SK-N-SH (cell line): ENCODE results near the gene JAZF1. TPM values are rescaled to one million over a fixed set of nuclear protein-coding genes. Genes with fewer than 3 reads are reported as not detected.

ENCODE experiments used
- CTCF ChIA-PET: fragments of 300-600, 350-600 bp; formaldehyde crosslinking; extraction: SDS; loops from one replicate; lab custom pipeline; 2021; lab: Yijun Ruan, JAX
- POLR2A ChIA-PET: fragments of 350-600 bp; sonication (Branson Sonifier 250); formaldehyde crosslinking; extraction: SDS; loops from one replicate; lab custom pipeline; 2020; ENCODE audit warnings: antibody characterized with exemption, inconsistent platforms; lab: Yijun Ruan, JAX
- DNase-seq: peaks from one replicate; pipeline ENCODE4 v3.0.0; 2012
- H2AFZ ChIP-seq: fragments of 200-600 bp; sonication (generic); 2 replicates; pipeline ENCODE4 v1.8.1; 2016; ENCODE audit warnings: antibody characterized with exemption, mild to moderate bottlenecking, low read depth
- H3F3A ChIP-seq: fragments of 200-600 bp; sonication (generic); replicated peaks from 2 replicates; pipeline ENCODE3; 2016; ENCODE audit warnings: antibody characterized with exemption, mild to moderate bottlenecking; ENCODE audit not compliant: insufficient read depth
- H3K27ac ChIP-seq, 2 experiments: fragments of 200-500 bp in 1 of 2; fragments of 200-600 bp in 1 of 2; sonication (Bioruptor generic) in 1 of 2; sonication (generic), shearing (Covaris generic) in 1 of 2; 2 replicates each; pipeline versions ENCODE4 v1.5.1 to v1.6.1; 2014 to 2016; ENCODE audit warnings: low read depth in 2 of 2, inconsistent platforms in 1 of 2, low read length in 1 of 2, mild to moderate bottlenecking in 1 of 2, mixed read lengths in 1 of 2
- H3K27me3 ChIP-seq: fragments of 200-600 bp; sonication (generic), shearing (Covaris generic); 2 replicates; pipeline ENCODE4 v1.6.1; 2016; ENCODE audit warnings: mixed run types; ENCODE audit not compliant: insufficient read depth
- H3K36me3 ChIP-seq, 2 experiments: fragments of 200-500 bp in 1 of 2; fragments of 200-600 bp in 1 of 2; sonication (Bioruptor generic) in 1 of 2; sonication (generic) in 1 of 2; replicated peaks in 1 of 2; 2 replicates each; pipeline versions ENCODE3 to v1.5.1; 2014 to 2016; ENCODE audit warnings: low read length in 1 of 2, mild to moderate bottlenecking in 1 of 2; ENCODE audit not compliant: insufficient read depth in 2 of 2, control insufficient read depth in 1 of 2
- H3K4me1 ChIP-seq, 2 experiments: fragments of 200-500 bp in 1 of 2; fragments of 200-600 bp in 1 of 2; sonication (Bioruptor generic) in 1 of 2; sonication (generic), shearing (Covaris generic) in 1 of 2; 2 replicates each; pipeline versions ENCODE4 v1.5.1 to v1.6.1; 2014 to 2016; ENCODE audit warnings: low read depth in 1 of 2, low read length in 1 of 2, mixed run types in 1 of 2; ENCODE audit not compliant: insufficient read depth in 2 of 2, control insufficient read depth in 1 of 2
- H3K4me2 ChIP-seq: fragments of 200-600 bp; sonication (generic), shearing (Covaris generic); 2 replicates; pipeline ENCODE4 v1.6.1; 2017; ENCODE audit warnings: mixed run types
- H3K4me3 ChIP-seq, 2 experiments: fragments of 200-500 bp in 1 of 2; fragments of 200-600 bp in 1 of 2; sonication (Bioruptor generic) in 1 of 2; sonication (generic), shearing (Covaris generic) in 1 of 2; 2 replicates each; pipeline versions ENCODE4 v1.5.1 to v1.8.1; 2014 to 2016; ENCODE audit warnings: low read depth in 2 of 2, inconsistent platforms in 1 of 2, low read length in 1 of 2, mild to moderate bottlenecking in 1 of 2, mixed read lengths in 1 of 2, moderate library complexity in 1 of 2
- H3K79me2 ChIP-seq: fragments of 200-600 bp; sonication (generic); 2 replicates; pipeline ENCODE4 v1.8.1; 2017; ENCODE audit warnings: mild to moderate bottlenecking; ENCODE audit not compliant: insufficient read depth
- H3K9ac ChIP-seq: fragments of 200-600 bp; sonication (generic); 2 replicates; pipeline ENCODE4 v1.6.1; 2017; ENCODE audit warnings: mixed run types
- H3K9me2 ChIP-seq: fragments of 200-600 bp; sonication (generic); 2 replicates; pipeline ENCODE4 v1.6.1; 2017; ENCODE audit warnings: mixed run types
- H3K9me3 ChIP-seq: fragments of 200-600 bp; sonication (generic); 2 replicates; pipeline ENCODE4 v1.6.1; 2017; ENCODE audit warnings: mixed run types, mild to moderate bottlenecking, moderate library complexity
- H4K20me1 ChIP-seq: fragments of 200-600 bp; sonication (generic); 2 replicates; pipeline ENCODE4 v1.6.1; 2017; ENCODE audit warnings: mild to moderate bottlenecking, mixed run types; ENCODE audit not compliant: insufficient read depth
- CHD2 ChIP-seq: fragments of 150-350 bp; IDR thresholded peaks from 2 replicates; pipeline ENCODE4 v1.6.1; 2018; ENCODE audit warnings: low read length; ENCODE audit not compliant: partially characterized antibody
- ELF1 ChIP-seq: IDR thresholded peaks from 2 replicates; pipeline ENCODE4 v1.4.0; 2012
- EP300 ChIP-seq, 2 experiments: IDR thresholded peaks; 2 replicates each; pipeline versions ENCODE4 v1.4.0 to v1.6.1; 2012; ENCODE audit warnings: borderline replicate concordance in 1 of 2, low read depth in 1 of 2, low read length in 1 of 2
- FOSL2 ChIP-seq: IDR thresholded peaks from 2 replicates; pipeline ENCODE4 v1.4.0; 2012; ENCODE audit warnings: low read depth, mild to moderate bottlenecking, moderate library complexity, borderline replicate concordance
- FOXJ3 ChIP-seq: sonication (generic); formaldehyde crosslinking; IDR thresholded peaks from 2 replicates; pipeline ENCODE4 v1.5.1; 2020; ENCODE audit warnings: mild to moderate bottlenecking, missing genetic modification reagents
- FOXM1 ChIP-seq: IDR thresholded peaks from 2 replicates; pipeline ENCODE4 v1.4.0; 2012; ENCODE audit warnings: low read depth, mild to moderate bottlenecking
- GABPA ChIP-seq: IDR thresholded peaks from 2 replicates; pipeline ENCODE4 v1.4.0; 2012; ENCODE audit warnings: low read depth, mild to moderate bottlenecking
- GATA2 ChIP-seq: sonication (generic); formaldehyde crosslinking; IDR thresholded peaks from 2 replicates; pipeline ENCODE4 v1.5.0; 2020; ENCODE audit warnings: mild to moderate bottlenecking, missing genetic modification reagents
- MEF2A ChIP-seq: IDR thresholded peaks from 2 replicates; pipeline ENCODE4 v1.4.0; 2012; ENCODE audit warnings: low read depth, borderline replicate concordance
- NFIC ChIP-seq: IDR thresholded peaks from 2 replicates; pipeline ENCODE4 v1.4.0; 2012; ENCODE audit warnings: borderline replicate concordance
- NRF1 ChIP-seq: IDR thresholded peaks from 2 replicates; pipeline ENCODE4 v1.6.1; 2012; ENCODE audit warnings: low read depth, mild to moderate bottlenecking, low read length
- RAD21 ChIP-seq: IDR thresholded peaks from 2 replicates; pipeline ENCODE4 v1.6.1; 2012; ENCODE audit warnings: mild to moderate bottlenecking, low read length
- RFX5 ChIP-seq: IDR thresholded peaks from 2 replicates; pipeline ENCODE4 v1.6.1; 2012; ENCODE audit warnings: mild to moderate bottlenecking, improper control_type of control experiment, low read length
- RXRA ChIP-seq: IDR thresholded peaks from 2 replicates; pipeline ENCODE4 v1.4.0; 2012; ENCODE audit warnings: low read depth, mild to moderate bottlenecking, borderline replicate concordance
- SIN3A ChIP-seq: IDR thresholded peaks from 2 replicates; pipeline ENCODE4 v1.6.1; 2012; ENCODE audit warnings: low read depth, mild to moderate bottlenecking, low read length, moderate library complexity, borderline replicate concordance
- SMC3 ChIP-seq: IDR thresholded peaks from 2 replicates; pipeline ENCODE4 v1.6.1; 2012; ENCODE audit warnings: low read depth, low read length, improper control_type of control experiment
- TAF1 ChIP-seq: IDR thresholded peaks from 2 replicates; pipeline ENCODE4 v1.6.1; 2012; ENCODE audit warnings: low read depth, mild to moderate bottlenecking, low read length, moderate library complexity, borderline replicate concordance
- TEAD4 ChIP-seq: IDR thresholded peaks from 2 replicates; pipeline ENCODE4 v1.4.0; 2012; ENCODE audit warnings: mild to moderate bottlenecking, borderline replicate concordance; ENCODE audit not compliant: insufficient read depth
- YY1 ChIP-seq: IDR thresholded peaks from 2 replicates; pipeline ENCODE4 v1.4.0; 2012; ENCODE audit warnings: low read depth, mild to moderate bottlenecking
- WGBS: methylation state at CpG from one replicate; pipeline ENCODE4 v1.1.6; 2017; ENCODE audit warnings: low lambda C conversion rate; 5-methylcytosine and 5-hydroxymethylcytosine counted together
- polyA plus RNA-seq, 3 experiments: library from polyadenylated mRNA; depleted of rRNA; stranded (reverse); fragments of >200 nt; gene quantifications; 2 replicates each; pipeline ENCODE4 v1.2.3, GENCODE V29; 2012
- TF ChIP-seq, protein P1 (sequence below): IDR thresholded peaks from 2 replicates; pipeline ENCODE4 v1.4.0; 2012; ENCODE audit warnings: low read depth, borderline replicate concordance
- TF ChIP-seq, protein P2 (sequence below): IDR thresholded peaks from 2 replicates; pipeline ENCODE4 v1.4.0; 2012; ENCODE audit warnings: low read depth
- TF ChIP-seq, protein P3 (sequence below): fragments of 150-350 bp; IDR thresholded peaks from 2 replicates; pipeline ENCODE4 v1.6.1; 2017; ENCODE audit warnings: antibody characterized with exemption, low read length, low read depth, borderline replicate concordance
- TF ChIP-seq, protein P4 (sequence below): IDR thresholded peaks from 2 replicates; pipeline ENCODE4; 2012
- TF ChIP-seq, protein P5 (sequence below): fragments of 150-350 bp; IDR thresholded peaks from 2 replicates; pipeline ENCODE4 v1.6.1; 2016; ENCODE audit warnings: mild to moderate bottlenecking, low read depth, low read length
- TF ChIP-seq, protein P6 (sequence below): IDR thresholded peaks from 2 replicates; pipeline ENCODE4 v1.6.1; 2012; ENCODE audit warnings: mild to moderate bottlenecking, low read depth, low read length, moderate library complexity

The JAZF1 gene
- polyA plus RNA-seq, 1 of the 3 experiments (the other 2 are of a cell fraction) = 1.7 TPM

DNA sequence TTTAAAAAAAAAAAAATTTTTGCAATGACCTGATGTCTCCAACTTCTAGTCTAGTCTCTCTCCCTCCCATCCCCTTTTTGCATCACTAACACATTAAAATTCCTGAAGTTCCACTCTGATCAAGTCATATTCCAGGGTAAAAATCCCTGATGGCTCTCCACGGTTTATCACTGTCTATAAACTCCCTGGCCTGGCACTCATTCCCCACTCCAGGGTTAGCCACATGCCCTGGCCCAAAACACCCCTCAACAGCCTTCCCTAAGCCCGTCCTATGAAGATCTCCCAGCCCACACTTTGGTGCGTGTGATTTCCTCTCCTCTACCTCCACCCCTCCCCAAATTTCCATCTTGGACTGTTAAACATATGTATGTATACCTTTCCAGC is 125.4 kb downstream of the JAZF1 start:
- Histone ChIP-seq H3F3A (peaks cover 9% of the 10 kb centered on the region), H3K4me1 (peaks cover 12 to 32% of the 10 kb centered on the region in 2 experiments), H3K79me2 (peaks cover 5% of the 10 kb centered on the region; the same call in 1 of the 2 replicates), H3K27me3 (no peaks in the 10 kb centered on the region), H2AFZ (no peak overlapping the region), H3K36me3 (peaks cover 0 to 4% of the 10 kb centered on the region in 2 experiments), H3K4me3 (no peak overlapping the region), H3K9ac (peak overlapping the region; percentile 5; the same call in 1 of the 2 replicates), H3K9me3 (peaks cover 6% of the 10 kb centered on the region; the same call in 1 of the 2 replicates), H3K27ac (peak overlapping the region; percentile 71 to 91; a peak in 3 of 4 replicates), H4K20me1 (no peaks in the 10 kb centered on the region), H3K9me2 (no peaks in the 10 kb centered on the region), H3K4me2 (peak overlapping the region; percentile 48)
- DNase-seq = no peak
- ChIA-PET POLR2A (no interaction called here), CTCF (interaction anchor here (0.7 to 31.3 kb wide), 5 partner anchors 23 to 112 kb away, joined by 3 to 828 read pairs (median 3); no protein-coding TSS in a partner anchor)
- 9% methylated on average over 3 of the region's 3 CpGs for WGBS
- TF ChIP-seq NFIC = peak; percentile 22; the same call in 1 of the 2 replicates
- TF ChIP-seq, protein P1, sequence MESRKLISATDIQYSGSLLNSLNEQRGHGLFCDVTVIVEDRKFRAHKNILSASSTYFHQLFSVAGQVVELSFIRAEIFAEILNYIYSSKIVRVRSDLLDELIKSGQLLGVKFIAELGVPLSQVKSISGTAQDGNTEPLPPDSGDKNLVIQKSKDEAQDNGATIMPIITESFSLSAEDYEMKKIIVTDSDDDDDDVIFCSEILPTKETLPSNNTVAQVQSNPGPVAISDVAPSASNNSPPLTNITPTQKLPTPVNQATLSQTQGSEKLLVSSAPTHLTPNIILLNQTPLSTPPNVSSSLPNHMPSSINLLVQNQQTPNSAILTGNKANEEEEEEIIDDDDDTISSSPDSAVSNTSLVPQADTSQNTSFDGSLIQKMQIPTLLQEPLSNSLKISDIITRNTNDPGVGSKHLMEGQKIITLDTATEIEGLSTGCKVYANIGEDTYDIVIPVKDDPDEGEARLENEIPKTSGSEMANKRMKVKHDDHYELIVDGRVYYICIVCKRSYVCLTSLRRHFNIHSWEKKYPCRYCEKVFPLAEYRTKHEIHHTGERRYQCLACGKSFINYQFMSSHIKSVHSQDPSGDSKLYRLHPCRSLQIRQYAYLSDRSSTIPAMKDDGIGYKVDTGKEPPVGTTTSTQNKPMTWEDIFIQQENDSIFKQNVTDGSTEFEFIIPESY = no peak
- no peak for TF ChIP-seq ELF1
- TF ChIP-seq, protein P2, sequence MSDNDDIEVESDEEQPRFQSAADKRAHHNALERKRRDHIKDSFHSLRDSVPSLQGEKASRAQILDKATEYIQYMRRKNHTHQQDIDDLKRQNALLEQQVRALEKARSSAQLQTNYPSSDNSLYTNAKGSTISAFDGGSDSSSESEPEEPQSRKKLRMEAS = peak; percentile 76
- peak in 1 of 2 experiments; percentile 69; a peak in 1 of 4 replicates for TF ChIP-seq EP300 (IDR thresholded peaks at IDR 0.05; ENCODE audit: borderline replicate concordance in 1 of 2, low read depth in 1 of 2, low read length in 1 of 2)
- no peak for TF ChIP-seq GABPA
- TF ChIP-seq FOXJ3 (CRISPR knock-in tag) = no peak
- no peak for TF ChIP-seq SIN3A
- TF ChIP-seq RXRA = no peak
- peak; percentile 27; the same call in 1 of the 2 replicates for TF ChIP-seq MEF2A
- TF ChIP-seq, protein P3, sequence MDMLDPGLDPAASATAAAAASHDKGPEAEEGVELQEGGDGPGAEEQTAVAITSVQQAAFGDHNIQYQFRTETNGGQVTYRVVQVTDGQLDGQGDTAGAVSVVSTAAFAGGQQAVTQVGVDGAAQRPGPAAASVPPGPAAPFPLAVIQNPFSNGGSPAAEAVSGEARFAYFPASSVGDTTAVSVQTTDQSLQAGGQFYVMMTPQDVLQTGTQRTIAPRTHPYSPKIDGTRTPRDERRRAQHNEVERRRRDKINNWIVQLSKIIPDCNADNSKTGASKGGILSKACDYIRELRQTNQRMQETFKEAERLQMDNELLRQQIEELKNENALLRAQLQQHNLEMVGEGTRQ = no peak
- no peak for TF ChIP-seq GATA2 (CRISPR knock-in tag)
- no peak for TF ChIP-seq SMC3
- TF ChIP-seq TEAD4 = peak; percentile 90
- no peak for TF ChIP-seq NRF1
- TF ChIP-seq TAF1 = no peak
- no peak for TF ChIP-seq RAD21
- TF ChIP-seq CHD2 = no peak
- TF ChIP-seq, protein P4, sequence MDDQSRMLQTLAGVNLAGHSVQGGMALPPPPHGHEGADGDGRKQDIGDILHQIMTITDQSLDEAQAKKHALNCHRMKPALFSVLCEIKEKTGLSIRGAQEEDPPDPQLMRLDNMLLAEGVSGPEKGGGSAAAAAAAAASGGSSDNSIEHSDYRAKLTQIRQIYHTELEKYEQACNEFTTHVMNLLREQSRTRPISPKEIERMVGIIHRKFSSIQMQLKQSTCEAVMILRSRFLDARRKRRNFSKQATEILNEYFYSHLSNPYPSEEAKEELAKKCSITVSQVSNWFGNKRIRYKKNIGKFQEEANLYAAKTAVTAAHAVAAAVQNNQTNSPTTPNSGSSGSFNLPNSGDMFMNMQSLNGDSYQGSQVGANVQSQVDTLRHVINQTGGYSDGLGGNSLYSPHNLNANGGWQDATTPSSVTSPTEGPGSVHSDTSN = peak; percentile 66
- no peak for TF ChIP-seq RFX5
- TF ChIP-seq, protein P5, sequence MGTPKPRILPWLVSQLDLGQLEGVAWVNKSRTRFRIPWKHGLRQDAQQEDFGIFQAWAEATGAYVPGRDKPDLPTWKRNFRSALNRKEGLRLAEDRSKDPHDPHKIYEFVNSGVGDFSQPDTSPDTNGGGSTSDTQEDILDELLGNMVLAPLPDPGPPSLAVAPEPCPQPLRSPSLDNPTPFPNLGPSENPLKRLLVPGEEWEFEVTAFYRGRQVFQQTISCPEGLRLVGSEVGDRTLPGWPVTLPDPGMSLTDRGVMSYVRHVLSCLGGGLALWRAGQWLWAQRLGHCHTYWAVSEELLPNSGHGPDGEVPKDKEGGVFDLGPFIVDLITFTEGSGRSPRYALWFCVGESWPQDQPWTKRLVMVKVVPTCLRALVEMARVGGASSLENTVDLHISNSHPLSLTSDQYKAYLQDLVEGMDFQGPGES = no peak
- TF ChIP-seq YY1 = no peak; the same call in 1 of the 2 replicates
- TF ChIP-seq, protein P6, sequence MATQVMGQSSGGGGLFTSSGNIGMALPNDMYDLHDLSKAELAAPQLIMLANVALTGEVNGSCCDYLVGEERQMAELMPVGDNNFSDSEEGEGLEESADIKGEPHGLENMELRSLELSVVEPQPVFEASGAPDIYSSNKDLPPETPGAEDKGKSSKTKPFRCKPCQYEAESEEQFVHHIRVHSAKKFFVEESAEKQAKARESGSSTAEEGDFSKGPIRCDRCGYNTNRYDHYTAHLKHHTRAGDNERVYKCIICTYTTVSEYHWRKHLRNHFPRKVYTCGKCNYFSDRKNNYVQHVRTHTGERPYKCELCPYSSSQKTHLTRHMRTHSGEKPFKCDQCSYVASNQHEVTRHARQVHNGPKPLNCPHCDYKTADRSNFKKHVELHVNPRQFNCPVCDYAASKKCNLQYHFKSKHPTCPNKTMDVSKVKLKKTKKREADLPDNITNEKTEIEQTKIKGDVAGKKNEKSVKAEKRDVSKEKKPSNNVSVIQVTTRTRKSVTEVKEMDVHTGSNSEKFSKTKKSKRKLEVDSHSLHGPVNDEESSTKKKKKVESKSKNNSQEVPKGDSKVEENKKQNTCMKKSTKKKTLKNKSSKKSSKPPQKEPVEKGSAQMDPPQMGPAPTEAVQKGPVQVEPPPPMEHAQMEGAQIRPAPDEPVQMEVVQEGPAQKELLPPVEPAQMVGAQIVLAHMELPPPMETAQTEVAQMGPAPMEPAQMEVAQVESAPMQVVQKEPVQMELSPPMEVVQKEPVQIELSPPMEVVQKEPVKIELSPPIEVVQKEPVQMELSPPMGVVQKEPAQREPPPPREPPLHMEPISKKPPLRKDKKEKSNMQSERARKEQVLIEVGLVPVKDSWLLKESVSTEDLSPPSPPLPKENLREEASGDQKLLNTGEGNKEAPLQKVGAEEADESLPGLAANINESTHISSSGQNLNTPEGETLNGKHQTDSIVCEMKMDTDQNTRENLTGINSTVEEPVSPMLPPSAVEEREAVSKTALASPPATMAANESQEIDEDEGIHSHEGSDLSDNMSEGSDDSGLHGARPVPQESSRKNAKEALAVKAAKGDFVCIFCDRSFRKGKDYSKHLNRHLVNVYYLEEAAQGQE = no peak
- no peak for TF ChIP-seq FOXM1
- TF ChIP-seq FOSL2 = peak; percentile 45; the same call in 1 of the 2 replicates
